HG03045 (cell line): ENCODE results near the gene THEMIS.
"Not testable (repeated sequence)": the region's sequence is repeated elsewhere in the genome, so short reads cannot be mapped to it uniquely, and the experiment has no call there.

Experiments used
- ATAC-seq: cut with Tn5 transposase; IDR thresholded peaks from one replicate; pipeline ENCODE4 v1.9.1; 2021; ENCODE audit warnings: mild to moderate bottlenecking, moderate library complexity; ENCODE audit not compliant: unreplicated experiment

THEMIS gene, protein sequence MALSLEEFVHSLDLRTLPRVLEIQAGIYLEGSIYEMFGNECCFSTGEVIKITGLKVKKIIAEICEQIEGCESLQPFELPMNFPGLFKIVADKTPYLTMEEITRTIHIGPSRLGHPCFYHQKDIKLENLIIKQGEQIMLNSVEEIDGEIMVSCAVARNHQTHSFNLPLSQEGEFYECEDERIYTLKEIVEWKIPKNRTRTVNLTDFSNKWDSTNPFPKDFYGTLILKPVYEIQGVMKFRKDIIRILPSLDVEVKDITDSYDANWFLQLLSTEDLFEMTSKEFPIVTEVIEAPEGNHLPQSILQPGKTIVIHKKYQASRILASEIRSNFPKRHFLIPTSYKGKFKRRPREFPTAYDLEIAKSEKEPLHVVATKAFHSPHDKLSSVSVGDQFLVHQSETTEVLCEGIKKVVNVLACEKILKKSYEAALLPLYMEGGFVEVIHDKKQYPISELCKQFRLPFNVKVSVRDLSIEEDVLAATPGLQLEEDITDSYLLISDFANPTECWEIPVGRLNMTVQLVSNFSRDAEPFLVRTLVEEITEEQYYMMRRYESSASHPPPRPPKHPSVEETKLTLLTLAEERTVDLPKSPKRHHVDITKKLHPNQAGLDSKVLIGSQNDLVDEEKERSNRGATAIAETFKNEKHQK

DNA sequence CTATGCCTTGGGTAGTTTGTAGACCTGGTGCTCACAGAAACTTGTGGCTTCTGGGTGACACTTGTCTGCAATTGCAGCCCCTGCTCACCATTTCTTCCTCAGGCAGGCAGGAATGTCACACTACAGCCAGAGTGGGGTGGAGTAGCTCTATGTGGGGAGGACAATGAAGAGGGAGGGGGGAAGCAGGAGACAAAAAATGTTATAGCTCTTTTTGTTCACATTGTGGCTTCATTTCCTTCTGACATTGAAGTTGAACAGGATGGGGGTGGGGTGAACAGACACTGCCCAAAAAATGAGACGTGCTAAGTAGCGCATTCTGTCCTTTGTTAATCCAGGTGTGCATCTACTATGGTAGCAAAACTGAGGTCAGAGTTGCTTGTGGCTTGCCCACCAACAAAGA is at the start of gene THEMIS:
TSS of gene THEMIS (minus strand) at position 124 of the 400 bp plus-strand sequence. CDS start 126 bp downstream, outside the sequence.
- ATAC-seq, result no peak

DNA sequence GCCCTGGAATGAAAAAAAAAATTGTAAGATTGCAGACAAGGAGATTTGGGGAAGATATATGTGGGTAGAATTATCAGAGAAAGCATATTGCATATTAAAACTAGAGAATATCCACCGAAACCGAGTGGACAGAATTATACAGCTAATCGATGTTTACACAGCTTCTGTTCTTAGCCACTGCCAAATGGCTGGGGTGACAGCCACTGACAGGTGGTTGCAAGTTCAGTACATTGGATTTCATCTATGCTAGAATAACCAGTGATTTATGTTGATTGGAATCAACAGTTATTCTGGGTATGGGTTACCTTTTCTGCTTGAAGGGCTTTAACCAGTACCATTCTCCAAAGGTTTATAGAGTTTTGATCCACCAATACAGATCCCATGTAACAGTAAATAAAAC is 48.4 kb upstream of the THEMIS start:
- no peak for ATAC-seq

DNA sequence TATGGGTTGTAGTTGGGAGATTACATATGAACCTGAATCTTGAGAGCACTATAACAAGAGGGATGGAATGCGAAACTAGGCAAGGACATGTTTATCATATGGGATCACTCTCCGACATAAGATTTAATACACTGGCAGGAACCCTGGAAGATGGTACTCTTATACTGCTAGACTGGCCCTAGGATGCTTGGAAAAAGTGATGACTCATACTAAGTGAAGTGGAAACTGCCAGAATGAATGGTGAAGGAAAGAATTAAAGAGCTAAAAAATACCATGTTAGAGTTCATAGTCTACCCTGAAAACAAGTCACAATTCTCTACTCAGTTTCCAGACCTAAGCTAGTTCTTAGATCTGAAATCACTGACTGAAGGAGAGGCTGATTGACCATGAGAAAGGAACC is 45.5 kb upstream of the THEMIS start:
- no peak for ATAC-seq

DNA sequence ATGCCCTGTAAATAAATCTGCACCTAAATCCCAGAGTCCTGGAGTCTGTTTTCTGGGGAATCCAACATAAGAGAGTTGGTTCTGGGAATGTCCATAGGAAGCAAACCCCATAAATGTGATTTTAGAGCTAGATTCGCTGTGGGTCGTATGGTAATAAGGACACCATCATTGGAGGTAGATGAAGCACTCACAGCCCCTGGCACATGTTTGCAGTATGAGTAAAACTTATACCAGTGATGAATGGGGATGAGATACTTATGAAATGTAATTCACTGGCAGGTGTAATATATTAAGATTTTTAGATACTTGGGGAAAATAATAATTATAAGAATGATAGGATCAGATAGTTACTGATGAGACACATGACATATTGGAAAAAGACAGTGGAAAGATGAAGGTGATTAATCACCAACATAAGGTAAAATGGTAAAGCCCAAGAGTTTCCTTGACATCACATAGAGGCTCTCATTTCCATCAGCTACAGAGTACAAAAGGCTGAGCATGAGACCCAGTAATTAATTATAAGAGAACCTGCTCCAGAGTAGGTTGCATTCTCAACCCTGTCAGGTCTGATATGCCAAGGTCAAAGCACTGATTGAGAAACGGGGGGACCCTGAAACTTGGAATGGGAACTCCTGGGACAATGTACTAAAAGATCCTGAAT is 44.7 kb upstream of the THEMIS start:
- ATAC-seq, result no peak

DNA sequence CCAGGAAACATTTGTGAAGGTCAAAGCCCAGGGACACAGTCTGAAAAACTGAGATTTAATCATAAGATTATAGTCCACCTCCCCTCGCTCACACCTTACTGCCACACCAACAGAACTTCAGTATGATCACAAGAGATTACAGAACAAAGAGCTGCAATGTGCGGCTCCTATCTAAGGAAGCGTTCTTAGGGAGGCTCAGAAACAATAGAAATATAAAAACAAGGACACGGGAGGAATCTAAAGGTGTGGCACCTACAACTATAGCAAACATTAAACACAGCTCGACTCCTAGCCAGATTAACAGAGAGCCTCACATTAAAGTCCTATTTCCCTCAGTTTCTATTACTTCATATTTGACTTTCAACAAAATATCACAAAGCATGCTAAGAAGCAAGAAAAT is 40.4 kb upstream of the THEMIS start:
- no peak for ATAC-seq

DNA sequence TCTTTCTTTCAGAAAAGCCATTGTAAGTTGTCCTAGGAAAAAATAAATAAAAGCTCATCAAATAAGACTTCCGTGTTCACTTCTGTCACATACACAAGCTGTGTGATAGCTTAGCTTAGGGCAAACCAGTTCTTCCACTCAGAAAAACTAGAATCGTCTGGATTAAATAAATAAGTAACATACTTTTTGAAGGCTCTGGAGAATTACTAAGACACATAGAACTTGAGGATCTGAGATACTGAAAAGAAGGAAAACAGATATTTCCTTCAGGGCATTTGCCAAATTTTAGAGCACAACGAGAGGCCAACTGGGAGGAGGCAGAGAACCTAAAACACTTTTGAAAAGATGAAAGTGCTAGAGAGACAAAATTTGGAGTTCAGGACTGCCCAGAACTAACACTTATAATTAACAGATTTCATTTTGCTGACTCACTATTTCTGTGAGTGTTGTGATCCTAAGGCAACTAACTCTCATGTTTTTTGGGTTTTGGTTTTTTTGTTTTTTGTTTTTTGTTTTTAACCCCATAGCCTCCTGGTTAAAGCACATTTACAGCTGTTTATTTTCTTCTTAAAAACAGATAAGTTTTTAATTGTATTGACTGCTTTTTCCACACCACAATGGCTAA is 38.7 kb upstream of the THEMIS start:
- no peak for ATAC-seq

DNA sequence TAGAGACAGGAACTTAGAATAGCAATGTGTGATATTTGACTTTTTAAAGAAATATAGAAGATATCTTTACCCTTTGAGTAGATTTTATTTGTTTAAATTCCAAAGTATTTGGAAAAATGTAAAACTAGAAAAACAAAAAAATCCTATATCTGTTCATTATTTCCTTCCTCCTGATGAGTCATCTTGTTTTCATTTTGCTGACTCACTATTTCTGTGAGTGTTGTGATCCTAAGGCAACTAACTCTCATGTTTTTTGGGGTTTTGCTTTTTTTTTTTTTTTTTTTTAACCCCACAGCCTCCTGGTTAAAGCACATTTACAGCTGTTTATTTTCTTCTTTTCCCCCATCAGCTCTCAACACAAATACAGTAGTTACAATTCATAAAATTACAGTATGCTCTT is 37.8 kb upstream of the THEMIS start:
- no peak for ATAC-seq

DNA sequence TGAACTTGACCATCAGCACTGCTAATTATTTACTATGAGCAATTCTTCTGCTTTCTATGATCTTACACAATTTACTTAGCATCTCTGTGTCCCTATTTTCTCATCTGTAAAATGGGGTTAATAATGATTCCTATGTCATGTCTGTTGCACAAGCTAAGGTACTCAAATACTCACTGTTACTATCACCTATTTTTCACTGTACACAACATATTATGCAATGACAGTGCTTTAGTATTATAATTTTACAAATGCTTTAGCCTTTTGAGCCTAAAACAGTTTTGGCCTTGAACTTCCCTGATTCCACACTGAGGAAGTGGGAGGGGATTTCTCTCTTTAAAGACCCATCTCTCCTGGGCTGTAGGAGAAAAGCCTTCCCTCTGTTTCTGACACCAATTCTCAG is 36.9 kb upstream of the THEMIS start:
- ATAC-seq, result no peak

DNA sequence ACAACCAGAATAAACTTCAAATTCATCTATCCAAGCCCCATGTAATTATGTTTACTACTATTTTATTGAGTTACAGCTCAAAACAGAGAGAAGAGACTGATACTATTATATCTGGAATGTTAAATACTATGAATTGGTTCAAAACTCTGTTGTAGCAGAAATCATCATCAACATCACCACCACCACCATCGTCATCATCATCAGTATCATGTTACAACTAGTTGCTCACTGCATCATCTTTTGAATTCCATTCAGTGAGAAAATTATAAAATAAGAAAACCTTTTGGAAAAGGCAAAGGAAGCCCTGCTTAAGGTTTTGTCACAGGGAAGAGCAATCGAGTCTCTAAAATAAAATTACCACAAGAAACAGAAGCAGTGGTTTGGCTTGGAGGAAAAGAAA is 36.2 kb upstream of the THEMIS start:
- ATAC-seq, result no peak

DNA sequence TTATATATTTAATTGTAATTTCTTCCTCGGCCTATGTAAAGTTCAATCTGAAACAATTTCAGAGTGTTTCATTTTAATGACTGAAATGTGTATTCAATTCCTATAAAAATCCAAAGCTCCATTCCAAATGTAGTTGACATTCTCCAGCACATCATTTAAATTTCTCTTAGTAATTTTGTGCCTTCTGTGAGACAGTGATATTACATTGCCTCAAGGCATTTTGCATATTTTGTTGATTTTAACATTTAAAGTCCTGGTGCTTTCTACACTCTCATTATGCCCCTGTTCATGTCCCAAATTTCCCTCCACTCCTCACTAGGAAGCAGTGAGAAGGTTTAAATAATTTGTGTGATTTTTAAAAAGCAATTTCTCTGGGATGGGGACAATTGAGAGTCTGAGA is 34.1 kb upstream of the THEMIS start:
- ATAC-seq, result no peak

DNA sequence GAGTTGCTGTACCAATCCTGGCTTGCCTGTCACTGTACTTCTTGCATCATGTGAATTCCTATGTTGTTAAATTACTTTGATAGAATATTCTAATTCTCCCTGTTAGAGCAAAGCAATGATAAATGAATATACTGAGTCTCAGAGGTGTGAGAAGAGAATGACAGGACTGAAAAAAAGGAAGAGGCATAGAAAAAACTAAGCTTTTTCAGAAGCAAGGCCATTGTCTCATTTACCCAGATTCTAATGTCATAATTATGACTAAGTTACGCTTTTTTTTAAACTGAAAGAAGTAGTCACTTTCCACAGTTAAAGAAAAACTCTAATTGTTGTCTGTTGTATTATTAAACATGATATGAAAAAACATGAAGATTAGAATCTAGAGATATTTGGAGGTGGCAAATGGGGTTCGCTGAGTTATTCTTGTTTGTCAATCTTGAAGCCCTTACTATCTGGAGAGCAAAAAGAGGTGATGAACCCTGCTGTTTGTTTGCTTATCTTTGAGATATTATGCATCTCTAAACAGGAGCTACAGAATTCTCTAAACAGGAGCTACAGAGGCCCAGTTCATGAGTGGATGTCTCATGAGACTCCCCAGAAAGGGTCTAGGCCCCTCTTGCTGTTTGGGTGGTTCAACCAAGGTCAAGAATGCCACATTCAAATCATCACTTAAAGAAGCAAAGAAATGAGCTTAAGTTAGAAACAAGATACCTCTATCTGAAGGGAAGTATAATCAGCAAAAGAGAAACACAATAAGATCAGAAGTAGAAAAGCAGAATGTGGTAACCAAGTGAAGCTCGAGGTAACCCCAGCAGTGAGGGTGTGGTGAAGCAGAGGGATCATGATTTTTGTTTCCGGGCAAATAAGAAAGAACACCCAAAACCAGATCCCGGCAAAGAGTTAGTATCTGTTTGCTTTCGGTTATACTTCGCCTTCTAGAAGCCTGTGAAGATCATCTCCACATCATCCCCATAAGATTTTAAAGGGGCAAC is 33.3 kb upstream of the THEMIS start:
- ATAC-seq, result no peak

DNA sequence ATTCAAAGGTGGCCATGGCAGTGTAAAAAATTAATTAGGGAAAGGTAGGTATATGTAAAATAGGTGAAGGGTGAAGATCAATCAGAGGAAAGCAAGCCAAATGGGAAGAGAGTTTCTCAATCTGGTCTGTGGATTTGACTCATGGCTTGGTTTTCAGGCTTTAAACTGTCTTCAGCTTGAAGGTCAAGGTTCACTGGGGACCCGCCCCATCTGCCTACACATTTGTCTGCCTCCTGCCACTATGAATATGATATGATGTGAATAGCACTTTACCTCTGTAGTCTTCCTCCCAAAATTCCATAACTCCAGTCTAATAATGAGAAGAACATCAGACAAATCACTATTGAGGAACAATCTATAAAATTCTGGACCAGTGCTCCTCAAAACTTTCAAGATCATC is 32.3 kb upstream of the THEMIS start:
- ATAC-seq, result no peak

DNA sequence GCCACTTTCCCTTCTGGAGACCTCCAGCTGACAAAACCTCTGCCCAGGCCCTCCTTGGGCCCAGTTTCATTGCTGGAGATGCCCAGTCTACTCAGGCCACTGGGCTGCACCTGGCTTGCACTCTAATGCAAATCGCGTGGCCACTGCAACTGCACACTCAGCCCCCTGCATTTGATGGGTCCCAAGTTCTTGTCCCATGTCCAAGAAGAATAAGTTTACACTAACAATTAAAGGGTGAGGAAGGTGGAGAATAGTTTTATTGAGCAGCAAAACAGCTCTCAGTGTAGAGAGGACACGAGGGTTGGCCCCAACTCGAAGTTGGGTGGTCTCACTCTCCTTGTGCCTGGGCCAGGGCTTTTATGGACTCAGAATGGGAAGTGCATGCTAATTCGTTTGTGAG is 31.9 kb upstream of the THEMIS start:
- no peak for ATAC-seq

DNA sequence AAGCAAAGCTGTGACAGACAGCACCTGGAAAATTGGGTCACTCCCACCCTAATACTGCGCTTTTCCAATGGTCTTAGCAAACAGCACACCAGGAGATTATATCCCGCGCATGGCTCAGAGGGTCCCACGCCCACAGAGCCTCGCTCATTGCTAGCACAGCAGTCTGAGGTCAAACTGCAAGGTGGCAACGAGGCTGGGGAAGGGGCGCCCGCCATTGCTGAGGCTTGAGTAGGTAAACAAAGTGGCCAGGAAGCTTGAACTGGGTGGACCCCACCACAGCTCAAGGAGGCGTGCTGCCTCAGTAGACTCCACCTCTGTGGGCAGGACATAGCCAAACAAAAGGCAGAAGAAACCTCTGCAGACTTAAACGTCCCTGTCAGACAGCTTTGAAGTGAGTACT is 25.6 kb upstream of the THEMIS start:
- ATAC-seq, result not testable (repeated sequence)

DNA sequence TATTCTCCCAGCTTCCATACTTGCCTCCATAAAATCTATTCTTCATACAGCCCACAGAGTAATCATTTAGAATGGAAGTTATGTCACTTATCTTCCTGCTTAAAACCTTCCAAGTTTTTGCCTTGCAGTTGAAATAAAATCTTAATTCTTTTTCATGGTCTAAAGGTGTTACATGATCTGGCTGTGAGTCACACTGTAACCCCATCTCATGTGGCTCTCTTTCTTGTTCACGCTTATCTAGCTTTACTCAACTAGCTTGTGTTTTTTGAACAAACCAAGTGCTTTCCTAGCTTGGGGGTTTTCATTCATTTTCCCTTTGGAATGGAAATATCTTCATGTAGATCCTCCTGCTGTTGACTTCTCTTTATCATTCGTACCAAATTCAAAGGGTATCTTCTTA is 23.6 kb upstream of the THEMIS start:
- ATAC-seq, result no peak

DNA sequence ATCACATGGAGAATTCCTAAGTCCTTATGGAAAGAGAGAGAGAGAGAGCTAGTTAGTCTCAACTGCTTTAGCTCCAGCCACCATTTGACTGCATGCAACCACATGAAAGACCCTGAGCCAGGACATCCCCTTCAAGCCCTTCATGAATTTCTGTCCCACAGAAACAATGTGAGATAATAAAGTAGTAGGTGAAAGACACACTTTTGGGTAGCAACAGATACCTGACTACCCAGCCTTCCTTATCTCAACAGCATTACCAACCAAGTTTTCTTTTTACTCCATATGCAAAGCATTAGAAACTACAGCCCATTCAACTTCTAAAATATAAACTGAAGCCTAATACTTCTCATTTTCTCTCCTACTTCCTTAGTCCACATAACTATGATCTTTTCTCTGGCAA is 23.2 kb upstream of the THEMIS start:
- no peak for ATAC-seq

DNA sequence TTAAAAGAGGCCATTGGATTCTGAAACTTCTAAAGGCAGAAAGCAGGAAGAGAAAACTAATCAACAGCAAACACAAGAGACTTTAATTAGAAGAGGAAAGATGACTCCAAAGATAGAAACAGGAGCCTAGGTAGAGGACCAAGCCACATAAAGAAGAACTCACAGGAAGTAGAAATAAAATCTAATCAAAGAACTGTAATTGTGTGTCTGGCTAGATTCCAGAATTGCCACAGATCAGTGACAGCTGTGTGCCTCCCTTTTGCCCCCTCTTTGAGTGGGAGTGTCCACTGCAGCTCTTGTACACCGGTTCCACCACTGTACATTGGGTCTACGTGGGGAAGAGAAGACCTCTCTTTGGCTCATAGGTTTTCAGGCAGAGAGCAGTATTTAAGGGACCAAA is 22.3 kb upstream of the THEMIS start:
- no peak for ATAC-seq

DNA sequence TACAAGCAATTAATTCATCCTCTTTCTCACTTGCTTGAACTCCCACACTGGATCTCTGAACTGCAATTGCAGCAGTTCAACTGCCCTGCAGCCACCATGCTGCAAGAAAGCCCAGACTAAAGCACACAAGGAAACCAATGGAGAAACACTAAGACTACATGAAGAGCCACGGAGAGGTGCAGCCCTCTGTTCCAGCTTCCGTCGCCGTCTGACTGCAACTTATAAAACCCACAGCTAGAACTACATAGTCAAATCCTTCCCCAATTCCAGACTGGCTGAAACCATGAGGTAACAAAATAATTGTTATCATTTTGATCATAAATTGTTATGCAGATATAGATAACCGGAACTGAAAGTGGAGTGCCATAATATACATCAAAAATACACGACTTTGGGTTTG is 21.1 kb upstream of the THEMIS start:
- ATAC-seq, result no peak

DNA sequence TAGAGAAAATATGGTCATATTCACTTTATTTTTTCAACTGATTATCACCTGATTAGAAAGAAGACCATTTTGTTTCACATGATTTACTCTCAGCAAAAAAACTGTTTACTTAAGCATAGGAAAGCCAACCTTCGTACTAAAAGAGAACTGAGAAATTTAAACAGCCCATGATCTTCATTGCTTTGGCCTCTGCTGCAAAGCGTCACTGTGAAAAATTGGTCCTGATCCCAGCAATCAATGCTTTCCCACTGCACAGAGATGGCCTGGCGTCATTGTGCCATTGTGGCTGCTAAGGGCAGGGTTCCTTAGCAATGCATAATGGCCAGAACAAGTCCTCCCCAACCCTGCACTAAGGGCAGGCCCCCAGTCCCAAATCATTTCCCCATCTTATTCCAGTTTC is 19.9 kb upstream of the THEMIS start:
- no peak for ATAC-seq
